OCI-LY7 (cell line): ENCODE data around the gene NT5M. TPM values are rescaled to one million over a fixed set of nuclear protein-coding genes. Genes with fewer than 3 reads are reported as not detected.

Experiments
- BruUV-seq: library from RNA; stranded (reverse); fragments of 400-500 nt; replicated peaks from 2 replicates; lab custom pipeline; 2021; lab: Mats Ljungman, UMichigan
- CTCF ChIA-PET: fragments of 300-600 bp; sonication (Branson Sonifier 250); formaldehyde crosslinking; loops from one replicate; lab custom pipeline; 2022; ENCODE audit warnings: antibody characterized with exemption; ENCODE audit not compliant: unreplicated experiment; lab: Charles Lee
- POLR2A ChIA-PET: fragments of 300-600 bp; sonication (Branson Sonifier 250); formaldehyde crosslinking; loops from one replicate; lab custom pipeline; 2022; ENCODE audit warnings: antibody characterized with exemption; lab: Charles Lee
- DNase-seq: peaks from one replicate; pipeline ENCODE4 v3.0.0-alpha.2; 2015; ENCODE audit warnings: low spot score
- H2AFZ ChIP-seq: fragments of 200-600 bp; sonication (generic), shearing (Covaris generic); 2 replicates; pipeline ENCODE4 v1.6.1; 2014; ENCODE audit warnings: mild to moderate bottlenecking, antibody characterized with exemption, low read length, moderate library complexity
- H3K27ac ChIP-seq: fragments of 200-600 bp; sonication (generic); 2 replicates; pipeline ENCODE4 v1.5.1; 2014; ENCODE audit warnings: mixed run types, low read depth, mild to moderate bottlenecking, moderate library complexity, low read length, inconsistent platforms; ENCODE audit not compliant: poor library complexity, severe bottlenecking
- H3K36me3 ChIP-seq: fragments of 200-600 bp; sonication (generic); 2 replicates; pipeline ENCODE4 v1.6.1; 2014; ENCODE audit warnings: mild to moderate bottlenecking, antibody characterized with exemption, low read length, moderate library complexity, mixed read lengths; ENCODE audit not compliant: insufficient read depth
- H3K4me1 ChIP-seq: fragments of 200-600 bp; sonication (generic); 2 replicates; pipeline ENCODE4 v1.5.1; 2014; ENCODE audit warnings: mild to moderate bottlenecking, low read length; ENCODE audit not compliant: insufficient read depth, poor library complexity, severe bottlenecking
- H3K4me2 ChIP-seq: fragments of 200-600 bp; sonication (generic); 2 replicates; pipeline ENCODE4 v1.6.1; 2014; ENCODE audit warnings: mild to moderate bottlenecking, low read length
- H3K4me3 ChIP-seq: fragments of 200-600 bp; sonication (generic); 2 replicates; pipeline ENCODE4 v1.5.1; 2014; ENCODE audit warnings: mild to moderate bottlenecking, low read depth, low read length; ENCODE audit not compliant: poor library complexity, severe bottlenecking
- H3K79me2 ChIP-seq: fragments of 200-600 bp; sonication (generic); 2 replicates; pipeline ENCODE4 v1.6.1; 2016; ENCODE audit warnings: low read depth, mild to moderate bottlenecking, low read length, moderate library complexity, mixed read lengths; ENCODE audit not compliant: insufficient read depth
- H3K9me2 ChIP-seq: fragments of 200-600 bp; sonication (generic); 2 replicates; pipeline ENCODE4 v1.6.1; 2016; ENCODE audit warnings: mild to moderate bottlenecking, low read length, mixed read lengths; ENCODE audit not compliant: insufficient read depth
- H3K9me3 ChIP-seq: fragments of 200-600 bp; sonication (generic); 2 replicates; pipeline ENCODE4 v1.6.1; 2014; ENCODE audit warnings: mild to moderate bottlenecking, mixed run types, low read length, mixed read lengths
- H4K20me1 ChIP-seq: fragments of 200-600 bp; sonication (generic); 2 replicates; pipeline ENCODE4 v1.6.1; 2014; ENCODE audit warnings: mild to moderate bottlenecking, antibody characterized with exemption, low read length, moderate library complexity, mixed read lengths; ENCODE audit not compliant: insufficient read depth
- EZH2phosphoT487 ChIP-seq: fragments of 200-600 bp; sonication (generic); IDR thresholded peaks from 2 replicates; pipeline ENCODE4 v1.6.1; 2018; ENCODE audit warnings: low read depth, borderline replicate concordance, mild to moderate bottlenecking, mixed run types, antibody characterized with exemption, low read length, moderate library complexity, mixed read lengths
- intact Hi-C: fragments of 100-400 bp; cut with micrococcal nuclease; formaldehyde crosslinking; loops from one replicate; pipeline ENCODE4 v1.10.0; 2022; ENCODE audit not compliant: unreplicated experiment
- total RNA-seq, 2 experiments: library from RNA; depleted of rRNA in 1 of 2; stranded (reverse); fragments of >200 nt in 1 of 2; shearing (Covaris generic) in 1 of 2; gene quantifications; 2 replicates each; pipeline ENCODE4 v1.2.3, GENCODE V29; 2014 to 2022
- TF ChIP-seq, protein P1 (sequence below): fragments of 200-600 bp; sonication (generic); conservative IDR thresholded peaks from 2 replicates; pipeline ENCODE4 v1.5.1; 2014; ENCODE audit warnings: mild to moderate bottlenecking, antibody characterized with exemption, low read length, moderate library complexity, mixed read lengths

Gene NT5M
- total RNA-seq, 2 experiments from 2014 or later = 8.2 to 14.0 TPM

GRCh38 chr17:17377071-17377967, 74.1 kb downstream of the NT5M start:
- no peak for DNase-seq
- no peaks in the 10 kb centered on the region for H3K9me2 ChIP-seq
- no peaks in the 10 kb centered on the region for H3K4me1 ChIP-seq
- no peaks in the 10 kb centered on the region for H3K9me3 ChIP-seq
- no peaks in the 10 kb centered on the region for H3K79me2 ChIP-seq
- H3K4me3 ChIP-seq = no peak overlapping the region
- H3K4me2 ChIP-seq = no peak overlapping the region
- H3K27ac ChIP-seq = no peak overlapping the region
- ChIA-PET POLR2A (interaction anchor here (0.8 kb wide), 1 partner anchor 94 kb away, joined by 3 read pairs; no protein-coding TSS in a partner anchor), CTCF (no interaction called here)
- no peaks in the 10 kb centered on the region for H4K20me1 ChIP-seq
- TF ChIP-seq, protein P1, sequence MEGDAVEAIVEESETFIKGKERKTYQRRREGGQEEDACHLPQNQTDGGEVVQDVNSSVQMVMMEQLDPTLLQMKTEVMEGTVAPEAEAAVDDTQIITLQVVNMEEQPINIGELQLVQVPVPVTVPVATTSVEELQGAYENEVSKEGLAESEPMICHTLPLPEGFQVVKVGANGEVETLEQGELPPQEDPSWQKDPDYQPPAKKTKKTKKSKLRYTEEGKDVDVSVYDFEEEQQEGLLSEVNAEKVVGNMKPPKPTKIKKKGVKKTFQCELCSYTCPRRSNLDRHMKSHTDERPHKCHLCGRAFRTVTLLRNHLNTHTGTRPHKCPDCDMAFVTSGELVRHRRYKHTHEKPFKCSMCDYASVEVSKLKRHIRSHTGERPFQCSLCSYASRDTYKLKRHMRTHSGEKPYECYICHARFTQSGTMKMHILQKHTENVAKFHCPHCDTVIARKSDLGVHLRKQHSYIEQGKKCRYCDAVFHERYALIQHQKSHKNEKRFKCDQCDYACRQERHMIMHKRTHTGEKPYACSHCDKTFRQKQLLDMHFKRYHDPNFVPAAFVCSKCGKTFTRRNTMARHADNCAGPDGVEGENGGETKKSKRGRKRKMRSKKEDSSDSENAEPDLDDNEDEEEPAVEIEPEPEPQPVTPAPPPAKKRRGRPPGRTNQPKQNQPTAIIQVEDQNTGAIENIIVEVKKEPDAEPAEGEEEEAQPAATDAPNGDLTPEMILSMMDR = no peak
- no peak for TF ChIP-seq EZH2phosphoT487
- intact Hi-C loops = no loop called here
- H2AFZ ChIP-seq = no peak overlapping the region
- H3K36me3 ChIP-seq = no peaks in the 10 kb centered on the region
- BruUV-seq = no TSS peak

DNA sequence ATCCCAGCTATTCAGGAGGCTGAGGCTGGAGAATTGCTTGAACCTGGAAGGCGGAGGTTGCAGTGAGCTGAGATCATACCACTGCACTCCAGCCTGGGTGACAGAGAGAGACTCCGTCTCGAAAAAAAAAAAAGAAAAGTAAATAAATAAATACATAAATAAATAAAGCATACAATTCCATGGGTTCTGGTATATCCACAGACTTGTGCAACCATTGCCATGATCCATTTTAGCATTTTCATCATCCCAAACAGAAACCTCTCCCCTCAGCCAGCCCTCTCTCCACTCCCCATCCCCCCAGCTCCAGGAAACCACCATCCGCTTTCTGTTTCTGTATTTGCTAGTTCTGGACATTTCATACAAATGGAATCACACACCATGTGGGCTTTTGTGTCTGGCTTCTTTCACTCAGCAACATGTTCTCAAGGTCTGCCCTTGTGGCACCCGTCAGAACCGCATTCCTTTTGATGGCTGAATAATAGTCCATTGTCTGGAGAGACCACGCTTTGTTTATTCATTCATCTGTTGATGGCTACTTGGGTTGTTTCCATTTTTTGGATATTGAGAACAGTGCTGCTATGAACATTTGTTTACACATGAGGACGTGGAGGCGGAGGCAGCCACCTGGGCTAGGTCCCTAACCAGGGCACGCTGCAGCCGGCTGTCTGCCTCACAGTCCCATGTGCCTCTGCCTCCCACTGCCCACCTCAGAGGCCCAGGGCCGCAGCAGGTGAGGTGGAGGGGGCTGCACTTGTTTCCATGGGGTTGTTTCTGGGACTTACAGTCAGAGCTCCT, 76.2 kb downstream of the NT5M start:
- Histone ChIP-seq H3K27ac (no peak overlapping the region), H3K36me3 (no peaks in the 10 kb centered on the region), H3K9me2 (no peaks in the 10 kb centered on the region), H4K20me1 (no peaks in the 10 kb centered on the region), H2AFZ (no peak overlapping the region), H3K4me1 (no peaks in the 10 kb centered on the region), H3K79me2 (no peaks in the 10 kb centered on the region), H3K9me3 (no peaks in the 10 kb centered on the region), H3K4me2 (no peak overlapping the region), H3K4me3 (no peak overlapping the region)
- no TSS peak for BruUV-seq
- TF ChIP-seq, protein P1 = no peak
- no peak for TF ChIP-seq EZH2phosphoT487
- CTCF ChIA-PET = no interaction called here
- POLR2A ChIA-PET = no interaction called here
- intact Hi-C loops = no loop called here
- no peak for DNase-seq
